ENCODE measurements around the gene DNAJC13. TPM values are rescaled to one million over a fixed set of nuclear protein-coding genes. Genes with fewer than 3 reads are reported as not detected.
"Not testable (repeated sequence)": the region's sequence is repeated elsewhere in the genome, so short reads cannot be mapped to it uniquely, and the experiment has no call there.

The DNAJC13 gene
- total RNA-seq, 2 experiments from 2014 or later = 22.8 to 42.7 TPM

GRCh38 chr3:132368962-132369361, 48.3 kb upstream of the DNAJC13 start:
- H3K79me2 ChIP-seq (ENCODE audit: insufficient read depth, low read depth, low read length) = no peaks in the 10 kb centered on the region
- intact Hi-C loops (cut with micrococcal nuclease; ENCODE audit: unreplicated experiment) = no loop called here
- no peaks in the 10 kb centered on the region for H3K4me1 ChIP-seq (ENCODE audit: insufficient read depth, low read length, poor library complexity, severe bottlenecking)
- no peak overlapping the region for H3K27ac ChIP-seq (ENCODE audit: low read depth, low read length, poor library complexity, severe bottlenecking)
- TF ChIP-seq, protein P1, sequence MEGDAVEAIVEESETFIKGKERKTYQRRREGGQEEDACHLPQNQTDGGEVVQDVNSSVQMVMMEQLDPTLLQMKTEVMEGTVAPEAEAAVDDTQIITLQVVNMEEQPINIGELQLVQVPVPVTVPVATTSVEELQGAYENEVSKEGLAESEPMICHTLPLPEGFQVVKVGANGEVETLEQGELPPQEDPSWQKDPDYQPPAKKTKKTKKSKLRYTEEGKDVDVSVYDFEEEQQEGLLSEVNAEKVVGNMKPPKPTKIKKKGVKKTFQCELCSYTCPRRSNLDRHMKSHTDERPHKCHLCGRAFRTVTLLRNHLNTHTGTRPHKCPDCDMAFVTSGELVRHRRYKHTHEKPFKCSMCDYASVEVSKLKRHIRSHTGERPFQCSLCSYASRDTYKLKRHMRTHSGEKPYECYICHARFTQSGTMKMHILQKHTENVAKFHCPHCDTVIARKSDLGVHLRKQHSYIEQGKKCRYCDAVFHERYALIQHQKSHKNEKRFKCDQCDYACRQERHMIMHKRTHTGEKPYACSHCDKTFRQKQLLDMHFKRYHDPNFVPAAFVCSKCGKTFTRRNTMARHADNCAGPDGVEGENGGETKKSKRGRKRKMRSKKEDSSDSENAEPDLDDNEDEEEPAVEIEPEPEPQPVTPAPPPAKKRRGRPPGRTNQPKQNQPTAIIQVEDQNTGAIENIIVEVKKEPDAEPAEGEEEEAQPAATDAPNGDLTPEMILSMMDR (conservative IDR thresholded peaks at IDR 0.05; ENCODE audit: low read length) = no peak
- no peak for TF ChIP-seq EZH2phosphoT487 (IDR thresholded peaks at IDR 0.05; ENCODE audit: borderline replicate concordance, low read depth, low read length)
- H3K36me3 ChIP-seq (ENCODE audit: insufficient read depth, low read length) = no peaks in the 10 kb centered on the region
- no peak overlapping the region for H2AFZ ChIP-seq (ENCODE audit: low read length)
- BruUV-seq (replicated peaks) = no TSS peak
- ChIA-PET CTCF (ENCODE audit: unreplicated experiment) (interaction anchor here (0.8 kb wide), 1 partner anchor 20 kb away, joined by 3 read pairs; no protein-coding TSS in a partner anchor), POLR2A (interaction anchor here (0.6 kb wide), 1 partner anchor 382 kb away, joined by 3 read pairs; no protein-coding TSS in a partner anchor)
- no peak overlapping the region for H3K4me2 ChIP-seq (ENCODE audit: low read length)
- H4K20me1 ChIP-seq (ENCODE audit: insufficient read depth, low read length) = no peaks in the 10 kb centered on the region
- no peaks in the 10 kb centered on the region for H3K9me3 ChIP-seq (ENCODE audit: low read length)
- no peak for DNase-seq (ENCODE audit: low spot score)
- no peaks in the 10 kb centered on the region for H3K9me2 ChIP-seq (ENCODE audit: insufficient read depth, low read length)
- no peak overlapping the region for H3K4me3 ChIP-seq (ENCODE audit: low read depth, low read length, poor library complexity, severe bottlenecking)

- H4K20me1 ChIP-seq (ENCODE audit: insufficient read depth, low read length); H3K4me3 ChIP-seq (ENCODE audit: low read depth, low read length, poor library complexity, severe bottlenecking); CTCF ChIA-PET (ENCODE audit: unreplicated experiment); DNase-seq (ENCODE audit: low spot score); BruUV-seq (replicated peaks); H3K9me2 ChIP-seq (ENCODE audit: insufficient read depth, low read length); H3K4me2 ChIP-seq (ENCODE audit: low read length); H3K36me3 ChIP-seq (ENCODE audit: insufficient read depth, low read length); H3K4me1 ChIP-seq (ENCODE audit: insufficient read depth, low read length, poor library complexity, severe bottlenecking); H3K9me3 ChIP-seq (ENCODE audit: low read length); H3K79me2 ChIP-seq (ENCODE audit: insufficient read depth, low read depth, low read length); H3K27ac ChIP-seq (ENCODE audit: low read depth, low read length, poor library complexity, severe bottlenecking); H2AFZ ChIP-seq (ENCODE audit: low read length); intact Hi-C loops (cut with micrococcal nuclease; ENCODE audit: unreplicated experiment); POLR2A ChIA-PET: not testable (repeated sequence)
Measured at GRCh38 chr3:132376945-132377354, 40.4 kb upstream of the DNAJC13 start.

DNA sequence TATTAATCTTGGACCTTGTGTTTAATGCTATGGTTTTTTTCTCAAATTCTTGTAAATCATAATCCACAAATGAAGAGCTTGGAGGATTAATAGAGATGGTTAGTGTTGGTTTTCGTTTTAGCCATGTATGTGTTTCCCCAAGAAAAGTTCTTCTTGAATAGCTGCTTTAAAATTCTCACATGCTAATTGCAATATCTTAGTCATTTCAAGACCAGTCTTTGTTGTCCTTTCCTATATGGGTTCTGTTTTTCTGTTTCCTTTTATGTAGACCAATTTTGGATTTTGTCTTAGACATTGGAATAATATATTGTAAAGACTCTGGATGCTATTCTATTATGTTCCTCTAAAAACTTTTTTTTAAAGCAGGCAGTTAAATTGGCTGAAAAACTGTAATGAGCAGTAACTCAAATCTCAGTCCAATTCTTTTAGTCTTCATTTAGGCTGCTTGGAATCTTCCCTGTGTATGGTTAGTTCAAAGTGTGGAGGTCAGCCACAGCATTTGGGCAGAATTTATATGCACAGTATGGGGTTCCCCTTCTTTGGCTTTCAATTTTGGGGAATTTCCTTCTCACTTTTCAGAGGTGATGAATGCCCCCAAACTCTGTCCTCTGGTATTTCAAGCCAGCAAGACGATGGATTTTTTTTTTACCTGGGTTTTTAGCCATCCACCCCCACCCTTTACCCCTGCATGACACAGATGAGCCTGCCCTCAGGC, 39.1 kb upstream of the DNAJC13 start:
- no peaks in the 10 kb centered on the region for H3K36me3 ChIP-seq (ENCODE audit: insufficient read depth, low read length)
- no peaks in the 10 kb centered on the region for H3K9me3 ChIP-seq (ENCODE audit: low read length)
- H4K20me1 ChIP-seq (ENCODE audit: insufficient read depth, low read length) = no peaks in the 10 kb centered on the region
- no peaks in the 10 kb centered on the region for H3K9me2 ChIP-seq (ENCODE audit: insufficient read depth, low read length)
- POLR2A ChIA-PET = interaction anchor here (0.7 kb wide), 1 partner anchor 47 kb away, joined by 3 read pairs; no protein-coding TSS in a partner anchor
- TF ChIP-seq EZH2phosphoT487 (IDR thresholded peaks at IDR 0.05; ENCODE audit: borderline replicate concordance, low read depth, low read length) = no peak
- TF ChIP-seq, protein P1 (conservative IDR thresholded peaks at IDR 0.05; ENCODE audit: low read length) = no peak
- no peak for DNase-seq (ENCODE audit: low spot score)
- intact Hi-C loops (cut with micrococcal nuclease; ENCODE audit: unreplicated experiment) = no loop called here
- no peak overlapping the region for H3K4me2 ChIP-seq (ENCODE audit: low read length)
- no peak overlapping the region for H2AFZ ChIP-seq (ENCODE audit: low read length)
- BruUV-seq (replicated peaks) = no TSS peak
- H3K79me2 ChIP-seq (ENCODE audit: insufficient read depth, low read depth, low read length) = no peaks in the 10 kb centered on the region
- no peak overlapping the region for H3K27ac ChIP-seq (ENCODE audit: low read depth, low read length, poor library complexity, severe bottlenecking)
- H3K4me1 ChIP-seq (ENCODE audit: insufficient read depth, low read length, poor library complexity, severe bottlenecking) = no peaks in the 10 kb centered on the region
- CTCF ChIA-PET (ENCODE audit: unreplicated experiment) = no interaction called here
- H3K4me3 ChIP-seq (ENCODE audit: low read depth, low read length, poor library complexity, severe bottlenecking) = no peak overlapping the region

All from OCI-LY7 (cell line).